HG03064 (cell line): ENCODE data around the gene LRG1.

ENCODE experiments used
- ATAC-seq: cut with Tn5 transposase; IDR thresholded peaks from one replicate; pipeline ENCODE4 v1.9.1; 2021; ENCODE audit warnings: low read depth; ENCODE audit not compliant: unreplicated experiment

Gene LRG1

DNA sequence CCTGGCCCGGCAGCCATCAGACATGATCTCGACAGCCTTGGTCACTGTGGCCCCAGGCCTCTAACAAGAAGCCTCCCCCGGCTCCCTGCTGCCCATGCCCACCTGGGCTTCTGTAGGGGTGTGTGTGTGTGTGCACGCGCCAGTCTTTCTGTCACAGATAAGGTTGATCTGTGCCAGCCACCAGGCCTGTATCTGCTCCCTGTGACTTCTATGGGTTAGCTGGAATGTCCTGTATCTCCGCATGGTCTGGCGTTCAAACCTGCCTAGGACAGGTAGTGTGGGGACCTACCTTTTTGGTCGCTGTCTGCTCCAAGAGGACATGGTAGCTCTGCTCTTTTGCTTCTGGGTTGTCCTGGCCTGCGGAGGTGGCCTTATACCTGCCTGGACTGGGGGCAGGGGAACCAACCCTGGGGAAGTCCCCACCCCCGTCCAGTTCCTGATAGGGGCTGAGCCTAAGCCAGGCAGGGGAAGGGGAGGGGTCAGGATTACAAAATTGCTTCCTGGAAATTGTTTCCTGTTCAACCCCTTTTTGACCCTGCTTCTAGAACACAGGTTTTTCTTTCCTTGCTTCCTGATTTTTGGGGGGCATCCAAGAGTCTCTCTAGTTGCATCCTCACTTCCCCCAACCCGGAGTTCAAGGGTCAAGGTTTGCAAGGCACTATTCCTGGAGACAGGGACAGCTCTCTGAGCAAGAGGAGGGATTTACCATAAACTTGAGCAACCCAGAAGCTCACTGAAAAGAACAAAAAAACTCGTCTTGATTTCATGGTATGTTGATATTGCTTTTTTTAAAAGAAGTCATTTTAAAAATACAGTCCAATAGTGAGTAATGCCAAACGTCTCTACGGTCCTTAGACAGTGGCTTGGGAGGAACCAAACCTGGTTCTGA is at the start of gene LRG1:
Gene LRG1, minus strand, starts transcription at position 344 of the 889 bp plus-strand sequence. Its CDS starts 23 bp downstream, at position 321.
- ATAC-seq, result no peak

- ATAC-seq, result no peak
Observed at GRCh38 chr19:4588291-4588761, 48.5 kb upstream of the LRG1 start.

DNA sequence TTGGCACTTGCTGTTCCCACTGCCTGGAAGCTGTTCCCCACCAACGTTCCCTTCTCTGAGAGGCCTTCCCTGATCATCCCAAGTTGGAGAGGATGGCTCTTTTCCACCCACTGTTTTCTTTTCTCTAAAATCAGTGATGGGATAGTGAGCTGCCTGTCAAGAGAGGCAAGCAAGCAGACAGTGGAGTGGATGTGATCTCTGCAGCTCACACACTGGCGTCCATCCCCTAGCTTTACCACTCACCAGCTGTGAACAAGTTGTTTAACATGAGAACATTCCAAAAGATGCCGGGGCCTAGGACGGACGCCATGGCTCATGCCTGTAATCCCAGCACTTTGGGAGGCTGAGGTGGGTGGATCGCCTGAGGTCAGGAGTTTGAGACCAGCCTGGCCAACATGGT is 47.7 kb upstream of the LRG1 start:
- ATAC-seq, result no peak

DNA sequence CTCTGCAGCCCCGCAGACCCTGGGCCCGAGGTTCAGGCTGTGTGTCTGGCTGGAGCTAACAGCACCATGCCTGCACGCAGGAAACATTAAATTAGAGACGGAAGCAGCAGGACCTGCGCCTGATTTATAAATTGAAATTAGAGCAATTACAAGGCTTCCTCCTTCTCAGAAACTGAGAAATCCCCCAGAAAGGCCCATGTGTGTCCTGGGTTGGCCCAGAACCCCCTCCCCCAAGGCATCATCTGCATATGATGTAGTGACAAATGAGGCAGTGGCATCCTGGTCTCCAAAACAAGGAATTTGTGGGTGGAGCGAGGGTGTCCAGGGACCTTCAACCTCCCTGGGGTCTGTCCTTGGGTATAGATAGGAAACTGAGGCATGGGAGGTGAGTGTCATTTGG is 46.9 kb upstream of the LRG1 start:
- no peak for ATAC-seq

DNA sequence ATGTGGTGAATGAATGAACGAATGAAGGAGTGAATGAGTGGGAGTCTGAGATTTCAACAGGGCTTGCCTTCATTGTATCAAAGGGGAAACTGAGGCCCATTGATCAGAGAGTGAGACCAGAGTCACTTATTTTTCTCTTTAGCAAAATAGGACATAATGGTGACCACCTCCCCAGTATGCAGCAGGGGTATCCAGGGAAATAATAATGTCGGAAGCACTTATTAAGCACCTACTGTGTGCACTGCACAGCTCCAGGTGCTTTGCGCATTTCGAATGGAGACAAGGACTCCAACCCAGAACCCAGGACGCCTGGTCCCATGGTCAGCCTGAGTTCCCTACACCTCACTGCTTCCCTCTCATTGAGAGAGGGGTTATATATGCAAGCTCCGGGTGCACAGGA is 46.4 kb upstream of the LRG1 start:
- no peak for ATAC-seq

DNA sequence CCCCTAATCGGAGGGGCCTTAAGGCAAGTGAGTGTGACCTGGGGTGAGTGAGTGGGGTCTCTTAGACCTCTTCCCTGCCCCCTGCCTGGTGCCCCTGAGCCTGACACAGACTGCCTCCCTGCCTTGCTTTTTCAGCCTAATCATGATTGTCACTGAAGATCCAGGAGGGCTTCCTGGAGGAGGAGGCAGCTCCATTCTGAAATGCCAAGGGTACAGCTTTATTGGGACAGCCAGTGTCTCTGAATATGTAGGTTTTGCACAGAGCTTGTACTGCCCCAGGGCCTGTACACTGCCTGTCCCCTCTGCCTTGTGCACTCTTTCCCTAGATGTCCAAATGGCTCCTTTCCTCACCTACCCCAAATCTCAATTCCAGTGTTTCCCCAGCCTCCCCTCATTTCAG is 45.7 kb upstream of the LRG1 start:
- no peak for ATAC-seq

DNA sequence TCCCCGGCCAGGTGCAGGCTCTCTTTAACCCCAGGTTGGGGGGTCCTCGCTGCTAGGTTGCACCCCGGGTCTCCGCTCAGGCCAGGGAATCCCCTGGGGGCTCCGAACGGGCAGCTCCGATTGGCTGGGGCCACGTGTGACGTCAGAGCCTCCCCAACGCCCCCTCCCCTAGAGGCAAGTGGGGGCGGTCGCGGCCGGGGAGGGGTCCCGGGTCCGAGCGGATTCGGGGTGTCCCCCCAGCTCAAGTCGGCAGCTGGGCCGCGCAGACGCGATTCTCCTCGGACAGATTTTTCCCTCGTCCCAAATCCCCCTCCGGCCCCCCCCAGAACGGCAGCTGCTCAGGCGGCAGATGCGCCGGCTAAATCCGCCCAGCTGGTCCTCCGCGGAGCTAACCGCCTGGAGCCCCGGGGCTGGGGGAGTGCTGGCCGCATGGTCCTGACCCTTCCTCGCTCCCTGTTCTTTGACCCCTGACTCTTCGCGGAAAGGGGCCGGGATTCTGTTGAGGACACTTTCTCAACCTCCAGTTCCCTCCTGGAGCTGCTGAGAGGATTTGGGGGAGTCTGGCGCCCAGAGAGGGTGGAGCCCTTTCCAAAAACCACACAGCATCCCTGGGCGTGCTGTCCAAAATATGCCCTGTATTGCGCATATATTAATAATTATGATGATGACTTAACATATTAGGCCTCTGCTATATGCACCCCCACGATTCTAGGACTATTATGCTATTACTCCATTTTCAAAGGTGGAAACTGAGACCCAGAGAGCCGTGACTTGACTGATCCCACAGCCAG is 45.0 kb upstream of the LRG1 start:
- no peak for ATAC-seq

DNA sequence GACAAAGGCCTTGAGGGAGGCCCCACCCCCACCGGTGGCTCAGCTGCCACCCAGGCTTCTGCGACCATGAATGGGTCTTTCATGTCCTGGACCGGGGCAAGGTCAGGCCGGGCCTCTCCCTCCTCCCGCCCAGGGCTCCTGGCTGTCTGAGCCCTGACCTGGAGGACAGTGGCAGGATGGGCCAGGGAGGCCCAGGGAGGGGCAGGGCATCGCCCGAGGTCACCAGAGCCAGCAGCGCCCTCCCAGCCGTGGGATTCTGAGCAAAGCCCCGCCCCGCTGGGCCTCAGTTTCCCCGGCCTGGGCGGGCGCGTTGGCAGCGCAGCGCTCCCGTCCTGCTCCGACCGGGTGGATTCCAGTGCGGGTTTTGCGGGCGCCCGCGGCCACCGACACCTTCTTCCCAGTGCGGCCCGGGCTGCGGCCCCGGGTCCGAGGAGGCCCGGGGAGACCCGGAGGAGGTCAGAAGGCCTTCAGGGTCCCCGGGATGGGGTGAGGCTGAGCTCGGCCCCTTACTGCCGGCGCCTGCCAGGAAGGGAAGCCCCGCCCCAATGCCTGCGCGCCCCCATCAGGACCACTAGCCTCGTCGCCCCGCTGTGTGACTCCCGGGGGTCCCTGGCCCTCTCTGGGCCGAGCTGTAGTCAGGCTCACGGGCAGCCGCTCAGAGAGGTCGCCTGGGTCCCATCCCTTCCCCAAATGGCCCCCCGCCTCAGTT is 44.3 kb upstream of the LRG1 start:
- no peak for ATAC-seq

GRCh38 chr19:4582980-4583842 is 43.4 kb upstream of the LRG1 start:
- no peak for ATAC-seq

DNA sequence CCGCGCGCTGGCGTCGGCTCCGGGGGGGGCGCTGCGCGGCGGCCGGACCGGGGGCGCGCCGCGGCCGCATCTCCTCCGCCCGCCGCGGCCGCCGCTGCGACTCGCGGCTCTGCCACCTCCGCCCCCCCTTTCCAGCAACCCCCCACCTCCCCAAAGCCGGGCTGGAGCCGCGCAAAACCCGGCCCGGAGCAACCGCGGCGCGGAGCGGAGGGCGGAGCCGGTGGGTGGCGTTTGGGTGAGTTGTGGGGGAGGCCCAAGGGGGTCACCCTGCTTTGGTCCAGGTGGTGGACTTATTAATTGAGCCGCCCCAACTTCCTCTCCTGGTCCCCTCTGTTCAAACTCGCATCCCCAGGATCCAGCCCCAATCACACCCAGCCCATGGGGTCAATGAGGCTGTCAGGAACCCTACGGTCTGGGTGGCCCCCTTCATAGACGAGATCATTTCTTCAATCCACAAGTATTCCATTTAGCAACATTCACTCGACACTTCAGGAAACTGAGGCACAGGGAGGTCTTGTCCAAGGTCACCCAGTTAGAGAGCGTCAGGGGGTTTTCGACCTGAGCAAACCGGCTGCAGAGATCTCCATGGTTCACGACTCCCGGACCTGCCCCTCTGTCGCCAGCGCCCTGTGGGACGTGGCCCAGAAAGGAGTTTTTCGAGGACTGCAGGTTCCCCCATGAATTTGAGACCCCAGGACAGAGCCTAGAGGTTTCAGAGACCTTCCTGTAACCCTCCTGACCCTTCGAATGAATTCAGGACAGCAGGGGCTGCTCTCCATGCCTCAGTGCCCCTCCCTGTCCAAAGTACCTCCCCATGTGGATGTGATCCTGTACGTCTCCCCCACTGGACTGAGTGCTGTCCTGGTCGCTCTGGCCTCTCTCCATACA is 42.1 kb upstream of the LRG1 start:
- no peak for ATAC-seq

DNA sequence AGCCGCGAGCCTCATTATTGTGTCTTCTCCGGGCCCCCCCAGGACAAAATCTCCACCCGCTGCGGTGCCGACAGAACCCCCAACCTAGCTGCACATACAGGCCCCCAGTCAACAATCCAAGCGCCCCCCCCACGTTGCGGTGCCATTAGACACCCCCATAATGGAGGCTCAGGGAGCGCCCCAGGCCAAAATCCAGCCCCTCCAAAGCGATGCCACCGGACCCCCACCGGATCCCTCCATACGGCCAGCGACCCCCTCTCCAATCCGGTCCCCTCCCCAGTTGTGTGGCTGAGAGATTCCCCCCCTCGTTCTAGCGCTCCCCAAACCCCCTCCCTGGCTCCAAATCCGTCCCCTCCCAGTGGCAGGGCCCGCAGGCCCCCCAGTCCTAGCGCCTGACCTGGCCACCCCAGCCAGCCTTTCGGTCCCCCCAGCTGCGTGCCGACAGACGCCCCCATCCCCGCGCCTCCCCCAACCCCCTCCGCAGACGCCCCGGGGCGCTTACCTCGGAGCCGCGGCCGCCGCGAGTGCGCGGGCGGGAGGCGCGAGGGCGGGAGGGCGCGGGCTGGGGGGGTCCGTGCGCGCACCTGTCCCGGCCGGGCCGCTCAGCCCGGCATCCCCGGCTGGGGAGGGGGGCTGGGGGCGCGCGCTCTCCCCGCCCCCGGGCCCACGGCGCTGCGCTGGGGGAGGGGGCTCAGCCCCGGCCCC is 41.3 kb upstream of the LRG1 start:
- no peak for ATAC-seq

- no peak for ATAC-seq
Observed at GRCh38 chr19:4580021-4580901, 40.4 kb upstream of the LRG1 start.

DNA sequence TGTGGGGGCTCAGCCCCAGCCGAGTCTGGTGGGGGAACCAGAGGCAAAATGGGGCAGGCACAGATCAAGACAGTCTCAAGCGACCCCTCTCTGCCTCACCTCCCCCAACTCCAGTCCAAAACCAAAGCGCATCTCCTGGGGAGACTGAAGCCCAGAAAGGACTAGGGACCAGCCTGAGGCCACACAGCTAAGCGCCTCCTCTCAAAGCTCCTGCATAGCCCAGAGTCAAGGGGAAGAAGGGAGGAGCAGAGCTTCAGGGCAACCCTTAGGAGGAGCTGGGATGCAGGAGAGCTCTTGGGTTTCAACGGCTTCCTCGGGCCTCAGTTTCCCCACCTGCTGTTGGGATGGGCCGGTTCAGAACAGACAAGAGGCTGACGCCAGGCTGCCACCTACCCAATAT is 39.6 kb upstream of the LRG1 start:
- ATAC-seq, result no peak

DNA sequence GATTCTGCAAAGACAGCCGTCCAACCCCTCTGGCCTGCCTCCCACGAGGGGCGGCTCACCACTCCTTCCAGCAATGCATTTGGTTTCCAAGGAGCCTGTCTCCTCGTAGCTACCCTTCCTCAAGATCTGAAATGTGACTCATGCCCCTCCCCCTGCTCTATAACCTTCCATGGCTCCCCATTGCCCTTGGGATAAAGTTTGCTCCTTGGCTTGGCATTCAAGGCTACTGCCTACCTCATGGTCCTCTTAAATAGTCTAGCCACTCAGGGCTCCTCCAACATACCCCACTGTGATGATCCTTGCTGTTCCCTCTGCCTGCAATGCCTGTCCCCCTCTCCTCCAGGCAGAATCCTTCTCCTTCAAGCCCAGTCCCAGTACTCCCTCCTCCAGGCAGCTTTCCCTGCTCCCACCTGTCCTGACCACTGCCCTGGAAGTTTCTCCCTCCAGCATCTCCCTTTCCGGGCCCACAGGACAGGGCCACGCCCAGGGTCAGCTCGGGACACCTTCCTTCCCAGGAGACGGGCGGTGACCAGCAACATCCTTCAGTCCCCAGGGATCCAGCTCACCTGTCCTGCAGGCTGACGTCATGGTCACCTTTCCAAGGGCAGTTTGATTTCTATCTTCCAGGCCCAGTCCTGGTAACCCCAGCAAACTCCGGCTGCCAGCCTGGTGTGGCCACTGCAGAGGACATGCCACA is 38.9 kb upstream of the LRG1 start:
- ATAC-seq, result no peak

GRCh38 chr19:4577020-4577782 is 37.4 kb upstream of the LRG1 start:
- ATAC-seq, result no peak
